Astrocyte (in vitro differentiated cells and primary cell): ENCODE measurements around the gene ROBO2. TPM values are rescaled to one million over a fixed set of nuclear protein-coding genes. Genes with fewer than 3 reads are reported as not detected.

Experiments used
- DNase-seq: peaks from one replicate; pipeline ENCODE4 v3.0.0-alpha.2; 2010; ENCODE audit warnings: low read depth
- FAIRE-seq: peaks from 2 replicates; lab custom pipeline; 2011; peaks lifted over from hg19 to GRCh38; lab: Jason Lieb, UNC
- H2AFZ ChIP-seq: 2 replicates; pipeline ENCODE4 v1.6.0; 2012; ENCODE audit warnings: low read depth, low read length, inconsistent platforms
- H3K27ac ChIP-seq: 2 replicates; pipeline ENCODE4 v1.5.1; 2011; ENCODE audit warnings: low read depth, low read length, inconsistent platforms
- H3K27me3 ChIP-seq: 2 replicates; pipeline ENCODE4 v1.6.0; 2011; ENCODE audit warnings: low read length, inconsistent platforms; ENCODE audit not compliant: insufficient read depth
- H3K36me3 ChIP-seq: 2 replicates; pipeline ENCODE4 v1.5.1; 2011; ENCODE audit warnings: low read length, inconsistent platforms; ENCODE audit not compliant: insufficient read depth
- H3K4me1 ChIP-seq: 2 replicates; pipeline ENCODE4 v1.5.1; 2011; ENCODE audit warnings: low read length, inconsistent platforms; ENCODE audit not compliant: insufficient read depth
- H3K4me2 ChIP-seq: 2 replicates; pipeline ENCODE4 v1.6.0; 2012; ENCODE audit warnings: low read length, inconsistent platforms
- H3K4me3 ChIP-seq: 2 replicates; pipeline ENCODE4 v1.5.1; 2011; ENCODE audit warnings: low read depth, mild to moderate bottlenecking, low read length, inconsistent platforms; ENCODE audit not compliant: insufficient read depth
- H3K79me2 ChIP-seq: 2 replicates; pipeline ENCODE4 v1.6.0; 2012; ENCODE audit warnings: mild to moderate bottlenecking, low read length, inconsistent platforms; ENCODE audit not compliant: insufficient read depth
- H3K9ac ChIP-seq: 2 replicates; pipeline ENCODE4 v1.6.0; 2012; ENCODE audit warnings: mild to moderate bottlenecking, low read length, inconsistent platforms
- H3K9me3 ChIP-seq: 2 replicates; pipeline ENCODE4 v1.5.1; 2012; ENCODE audit warnings: low read depth, mild to moderate bottlenecking, low read length, inconsistent platforms; ENCODE audit not compliant: insufficient read depth
- H4K20me1 ChIP-seq: 2 replicates; pipeline ENCODE4 v1.6.0; 2012; ENCODE audit warnings: low read length, inconsistent platforms; ENCODE audit not compliant: insufficient read depth
- H3K27ac Mint-ChIP-seq: one replicate; pipeline ENCODE4 v1.8.0; 2021; ENCODE audit warnings: mild to moderate bottlenecking, mixed read lengths; ENCODE audit not compliant: unreplicated experiment
- H3K27me3 Mint-ChIP-seq: one replicate; pipeline ENCODE4 v1.8.0; 2021; ENCODE audit warnings: low read depth, mixed read lengths; ENCODE audit not compliant: unreplicated experiment
- H3K36me3 Mint-ChIP-seq: one replicate; pipeline ENCODE4 v1.8.0; 2021; ENCODE audit warnings: low read depth, mixed read lengths; ENCODE audit not compliant: unreplicated experiment
- H3K4me1 Mint-ChIP-seq: one replicate; pipeline ENCODE4 v1.8.0; 2021; ENCODE audit warnings: low read depth, mixed read lengths; ENCODE audit not compliant: unreplicated experiment
- H3K4me3 Mint-ChIP-seq: one replicate; pipeline ENCODE4 v1.8.0; 2021; ENCODE audit warnings: mild to moderate bottlenecking, moderate library complexity, mixed read lengths; ENCODE audit not compliant: unreplicated experiment
- H3K9me3 Mint-ChIP-seq: one replicate; pipeline ENCODE4 v1.8.0; 2021; ENCODE audit warnings: mild to moderate bottlenecking, mixed read lengths; ENCODE audit not compliant: unreplicated experiment
- CTCF ChIP-seq: IDR thresholded peaks from 2 replicates; pipeline ENCODE4 v1.5.1; 2011; ENCODE audit warnings: low read depth, mild to moderate bottlenecking, inconsistent platforms, low read length, moderate library complexity; ENCODE audit not compliant: insufficient read depth
- EZH2 ChIP-seq: IDR thresholded peaks from 2 replicates; pipeline ENCODE4 v1.6.1; 2012; ENCODE audit warnings: mild to moderate bottlenecking, low read length, inconsistent platforms; ENCODE audit not compliant: insufficient read depth
- total RNA-seq: library from RNA; stranded (reverse); gene quantifications from 2 replicates; pipeline ENCODE4 v1.2.1, GENCODE V29; 2021

The ROBO2 gene
- total RNA-seq, 1 donor from 2014 or later = 1.4 TPM

GRCh38 chr3:77137559-77137958, 97.7 kb downstream of the ROBO2 start:
- Mint-ChIP-seq H3K4me1 (no peaks in the 10 kb centered on the region), H3K9me3 (no peaks in the 10 kb centered on the region), H3K27ac (no peak overlapping the region), H3K36me3 (no peaks in the 10 kb centered on the region), H3K27me3 (no peaks in the 10 kb centered on the region), H3K4me3 (no peak overlapping the region)
- H3K36me3 ChIP-seq = no peaks in the 10 kb centered on the region
- no peaks in the 10 kb centered on the region for H3K9me3 ChIP-seq
- DNase-seq = no peak
- H3K79me2 ChIP-seq = no peaks in the 10 kb centered on the region
- no peak overlapping the region for H3K4me3 ChIP-seq
- no peak overlapping the region for H3K4me2 ChIP-seq
- H3K27ac ChIP-seq = no peak overlapping the region
- H3K4me1 ChIP-seq = no peaks in the 10 kb centered on the region
- no peak for FAIRE-seq
- H3K27me3 ChIP-seq = no peaks in the 10 kb centered on the region
- no peak overlapping the region for H2AFZ ChIP-seq
- no peaks in the 10 kb centered on the region for H4K20me1 ChIP-seq
- no peak overlapping the region for H3K9ac ChIP-seq
- no peak for TF ChIP-seq CTCF
- no peak for TF ChIP-seq EZH2

GRCh38 chr3:77139624-77140023, 99.7 kb downstream of the ROBO2 start:
- no peak overlapping the region for H3K4me3 ChIP-seq

More at GRCh38 chr3:77139624-77140023, 99.7 kb downstream of the ROBO2 start:
- H3K27me3 ChIP-seq = no peaks in the 10 kb centered on the region
- H3K4me1 ChIP-seq = no peaks in the 10 kb centered on the region
- H3K36me3 Mint-ChIP-seq = no peaks in the 10 kb centered on the region
- no peaks in the 10 kb centered on the region for H3K4me1 Mint-ChIP-seq
- no peak for TF ChIP-seq EZH2
- no peak for TF ChIP-seq CTCF
- H3K27me3 Mint-ChIP-seq = no peaks in the 10 kb centered on the region
- H4K20me1 ChIP-seq = no peaks in the 10 kb centered on the region
- H3K27ac Mint-ChIP-seq = no peak overlapping the region
- H3K79me2 ChIP-seq = no peaks in the 10 kb centered on the region
- no peak overlapping the region for H3K4me3 Mint-ChIP-seq
- H2AFZ ChIP-seq = no peak overlapping the region
- no peaks in the 10 kb centered on the region for H3K9me3 ChIP-seq
- DNase-seq (no peak), FAIRE-seq (no peak)
- H3K4me2 ChIP-seq = no peak overlapping the region
- H3K36me3 ChIP-seq = no peaks in the 10 kb centered on the region
- H3K27ac ChIP-seq = no peak overlapping the region
- H3K9ac ChIP-seq = no peak overlapping the region
- H3K9me3 Mint-ChIP-seq = no peaks in the 10 kb centered on the region
